ENCODE data around the gene ACSL1. TPM values are rescaled to one million over a fixed set of nuclear protein-coding genes. Genes with fewer than 3 reads are reported as not detected.

Gene ACSL1
- total RNA-seq, 1 donor from 2014 or later, result 31.7 TPM

GRCh38 chr4:184824081-184824775 is 1.5 kb downstream of the ACSL1 start:
- H3K4me1 Mint-ChIP-seq (ENCODE audit: low read depth, unreplicated experiment), result no peaks in the 10 kb centered on the region
- no peak for TF ChIP-seq CTCF (IDR thresholded peaks at IDR 0.05; ENCODE audit: partially characterized antibody, unreplicated experiment)
- no peak for DNase-seq
- H3K27ac Mint-ChIP-seq (ENCODE audit: unreplicated experiment), result no peak overlapping the region
- peaks cover 12% of the 10 kb centered on the region for H3K27me3 Mint-ChIP-seq (ENCODE audit: unreplicated experiment)
- peaks cover 7% of the 10 kb centered on the region for H3K9me3 Mint-ChIP-seq (ENCODE audit: unreplicated experiment)
- H3K36me3 Mint-ChIP-seq (ENCODE audit: unreplicated experiment), result no peaks in the 10 kb centered on the region
- peak overlapping the region; percentile 89 for H3K4me3 Mint-ChIP-seq (ENCODE audit: unreplicated experiment)

GRCh38 chr4:184823014-184823413 is 2.8 kb downstream of the ACSL1 start:
- H3K27me3 Mint-ChIP-seq (ENCODE audit: unreplicated experiment), result peaks cover 14% of the 10 kb centered on the region
- no peak overlapping the region for H3K4me3 Mint-ChIP-seq (ENCODE audit: unreplicated experiment)
- H3K9me3 Mint-ChIP-seq (ENCODE audit: unreplicated experiment), result peaks cover 7% of the 10 kb centered on the region
- no peak for TF ChIP-seq CTCF (IDR thresholded peaks at IDR 0.05; ENCODE audit: partially characterized antibody, unreplicated experiment)
- no peaks in the 10 kb centered on the region for H3K4me1 Mint-ChIP-seq (ENCODE audit: low read depth, unreplicated experiment)
- no peaks in the 10 kb centered on the region for H3K36me3 Mint-ChIP-seq (ENCODE audit: unreplicated experiment)
- no peak for DNase-seq
- no peak overlapping the region for H3K27ac Mint-ChIP-seq (ENCODE audit: unreplicated experiment)

- Mint-ChIP-seq H3K27me3 (ENCODE audit: unreplicated experiment) (peaks cover 14% of the 10 kb centered on the region), H3K36me3 (ENCODE audit: unreplicated experiment) (no peaks in the 10 kb centered on the region), H3K4me1 (ENCODE audit: low read depth, unreplicated experiment) (peaks cover 2% of the 10 kb centered on the region), H3K4me3 (ENCODE audit: unreplicated experiment) (no peak overlapping the region), H3K27ac (ENCODE audit: unreplicated experiment) (no peak overlapping the region), H3K9me3 (ENCODE audit: unreplicated experiment) (peaks cover 7% of the 10 kb centered on the region)
- no peak for TF ChIP-seq CTCF (IDR thresholded peaks at IDR 0.05; ENCODE audit: partially characterized antibody, unreplicated experiment)
- DNase-seq, result no peak
Measured at GRCh38 chr4:184822356-184822755, 3.4 kb downstream of the ACSL1 start.

GRCh38 chr4:184821242-184821641 is 4.5 kb downstream of the ACSL1 start:
- no peak overlapping the region for H3K4me3 Mint-ChIP-seq (ENCODE audit: unreplicated experiment)

More at GRCh38 chr4:184821242-184821641, 4.5 kb downstream of the ACSL1 start:
- Mint-ChIP-seq H3K9me3 (ENCODE audit: unreplicated experiment) (peaks cover 7% of the 10 kb centered on the region), H3K27ac (ENCODE audit: unreplicated experiment) (no peak overlapping the region), H3K27me3 (ENCODE audit: unreplicated experiment) (peaks cover 7% of the 10 kb centered on the region), H3K36me3 (ENCODE audit: unreplicated experiment) (no peaks in the 10 kb centered on the region), H3K4me1 (ENCODE audit: low read depth, unreplicated experiment) (peaks cover 2% of the 10 kb centered on the region)
- no peak for DNase-seq
- TF ChIP-seq CTCF (IDR thresholded peaks at IDR 0.05; ENCODE audit: partially characterized antibody, unreplicated experiment), result no peak
